ENCODE results near the gene OPCML. TPM values are rescaled to one million over a fixed set of nuclear protein-coding genes. Genes with fewer than 3 reads are reported as not detected.

Gene OPCML
- total and polyA plus RNA-seq, 4 donors = under 0.01 to 1.3 (median 0.88) TPM; not detected in 1

DNA sequence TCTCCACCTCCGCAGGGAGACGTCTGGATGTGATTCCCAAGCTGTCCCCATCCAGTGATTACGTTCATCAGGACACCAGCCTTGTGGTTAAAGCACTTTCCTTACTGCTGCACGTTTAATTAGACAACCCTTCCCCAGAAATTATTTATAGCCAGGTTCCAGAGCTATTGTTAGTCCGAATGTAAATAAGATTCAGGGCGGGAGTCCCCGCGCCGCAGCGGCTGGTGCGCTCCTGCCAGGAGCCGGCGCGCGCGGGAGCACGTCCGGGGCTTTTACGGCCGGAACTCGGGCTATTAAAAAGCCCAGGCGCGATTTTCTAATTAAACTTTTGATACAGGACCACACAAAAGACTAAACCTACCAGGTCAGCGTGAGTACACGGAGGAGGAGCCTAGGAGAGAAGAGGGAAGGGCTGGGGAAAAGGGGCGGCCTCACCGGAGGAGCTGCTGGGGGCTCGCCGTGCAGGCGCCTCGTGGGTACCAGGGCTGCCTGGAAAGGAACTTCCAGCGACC is 538.3 kb downstream of the OPCML start:
- H3K4me1 ChIP-seq (ENCODE audit: control insufficient read depth in 1 of 2, insufficient read depth in 2 of 2, low read length in 2 of 2) = no peaks in the 10 kb centered on the region
- no peaks in the 10 kb centered on the region for H3K9me3 ChIP-seq (ENCODE audit: control insufficient read depth, low read length)
- H3K36me3 ChIP-seq (ENCODE audit: control insufficient read depth in 1 of 2, insufficient read depth in 2 of 2, low read length in 1 of 2) = no peaks in the 10 kb centered on the region
- H3K27ac ChIP-seq (ENCODE audit: low read depth in 1 of 2, low read length in 2 of 2) = no peak overlapping the region
- H3K27me3 ChIP-seq (ENCODE audit: control insufficient read depth in 1 of 2, insufficient read depth in 2 of 2, low read length in 1 of 2) = no peaks in the 10 kb centered on the region
- DNase-seq = no peak
- no peak overlapping the region for H3K4me3 ChIP-seq (ENCODE audit: low read length in 2 of 2)
- 3% methylated on average over 32 of the region's 32 CpGs for whole genome bisulfite sequencing, 2 donors
- intact Hi-C loops (cut with DNase I) = no loop called here
- no peak for ATAC-seq (ENCODE audit: low FRiP score)

DNA sequence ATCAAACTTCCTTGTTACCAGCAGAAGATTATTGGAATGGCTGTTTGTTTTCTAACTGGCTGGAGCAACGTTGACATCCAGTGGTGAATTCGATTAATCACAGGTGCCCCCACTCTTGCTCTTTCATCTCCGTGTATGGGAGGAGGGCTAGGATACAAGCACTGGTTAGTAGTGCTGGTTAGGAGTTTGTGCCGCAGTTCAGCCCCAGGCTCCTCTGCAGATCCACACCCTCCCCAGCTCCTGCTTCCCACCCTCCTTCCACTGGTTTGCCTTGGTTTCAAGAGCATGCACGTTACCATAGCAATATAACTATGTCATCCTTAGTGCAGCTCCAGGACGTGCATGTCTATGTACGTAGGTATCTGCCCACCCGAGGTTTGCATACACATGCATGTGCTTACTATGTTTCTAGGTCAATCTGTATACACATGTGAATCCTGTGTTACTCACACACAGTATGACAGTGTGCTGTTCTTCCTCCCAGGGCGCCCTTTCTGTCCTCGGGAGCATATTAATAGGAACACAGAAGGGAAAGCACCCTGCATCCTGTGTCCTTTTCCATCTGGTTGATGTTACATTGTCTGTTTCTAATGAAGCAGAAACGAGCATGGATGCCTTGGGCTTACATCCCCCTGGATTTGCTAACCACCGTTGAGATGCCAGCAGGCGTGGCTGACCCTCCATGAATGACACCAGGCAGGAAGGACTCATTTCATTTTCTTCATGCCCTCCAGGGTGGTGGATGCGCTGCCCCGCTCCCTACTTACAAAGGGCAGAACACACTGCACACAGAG is 539.3 kb downstream of the OPCML start:
- Histone ChIP-seq H3K4me3 (ENCODE audit: low read length in 2 of 2) (no peak overlapping the region), H3K9me3 (ENCODE audit: control insufficient read depth, low read length) (no peaks in the 10 kb centered on the region), H3K27ac (ENCODE audit: low read depth in 1 of 2, low read length in 2 of 2) (no peak overlapping the region), H3K36me3 (ENCODE audit: control insufficient read depth in 1 of 2, insufficient read depth in 2 of 2, low read length in 1 of 2) (no peaks in the 10 kb centered on the region), H3K4me1 (ENCODE audit: control insufficient read depth in 1 of 2, insufficient read depth in 2 of 2, low read length in 2 of 2) (no peaks in the 10 kb centered on the region), H3K27me3 (ENCODE audit: control insufficient read depth in 1 of 2, insufficient read depth in 2 of 2, low read length in 1 of 2) (no peaks in the 10 kb centered on the region)
- DNase-seq = no peak
- 36 to 43% methylated on average over 15 of the region's 15 CpGs for WGBS, 2 donors
- no peak for ATAC-seq (ENCODE audit: low FRiP score)
- intact Hi-C loops (cut with DNase I) = no loop called here

DNA sequence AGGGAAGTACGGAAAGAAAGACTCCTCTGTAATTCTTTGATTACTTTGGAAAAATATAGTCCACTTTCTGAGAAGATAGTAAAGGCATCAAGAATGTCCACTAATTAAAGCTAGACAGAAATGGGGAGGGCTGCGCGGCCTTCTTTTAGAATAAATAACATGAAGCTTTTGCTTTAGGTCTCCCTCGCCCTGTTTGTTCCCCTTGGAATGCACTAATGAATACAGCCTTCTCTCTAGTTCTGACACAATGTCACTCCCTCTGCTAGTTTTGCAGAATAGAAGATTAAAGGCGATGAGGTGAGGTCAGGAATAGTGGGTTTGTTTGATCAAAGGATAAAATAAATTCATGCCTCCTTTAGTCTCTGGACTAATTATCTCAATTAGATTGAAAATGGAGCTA is 543.9 kb downstream of the OPCML start:
- intact Hi-C loops (cut with DNase I) = no loop called here
- H3K36me3 ChIP-seq (ENCODE audit: control insufficient read depth in 1 of 2, insufficient read depth in 2 of 2, low read length in 1 of 2) = no peaks in the 10 kb centered on the region
- no peak overlapping the region for H3K27ac ChIP-seq (ENCODE audit: low read depth in 1 of 2, low read length in 2 of 2)
- H3K4me1 ChIP-seq (ENCODE audit: control insufficient read depth in 1 of 2, insufficient read depth in 2 of 2, low read length in 2 of 2) = no peaks in the 10 kb centered on the region
- H3K9me3 ChIP-seq (ENCODE audit: control insufficient read depth, low read length) = no peaks in the 10 kb centered on the region
- no peak for DNase-seq
- no peaks in the 10 kb centered on the region for H3K27me3 ChIP-seq (ENCODE audit: control insufficient read depth in 1 of 2, insufficient read depth in 2 of 2, low read length in 1 of 2)
- 80 to 86% methylated on average over 5 of the region's 5 CpGs for WGBS, 2 donors
- no peak for ATAC-seq (ENCODE audit: low FRiP score)
- no peak overlapping the region for H3K4me3 ChIP-seq (ENCODE audit: low read length in 2 of 2)

DNA sequence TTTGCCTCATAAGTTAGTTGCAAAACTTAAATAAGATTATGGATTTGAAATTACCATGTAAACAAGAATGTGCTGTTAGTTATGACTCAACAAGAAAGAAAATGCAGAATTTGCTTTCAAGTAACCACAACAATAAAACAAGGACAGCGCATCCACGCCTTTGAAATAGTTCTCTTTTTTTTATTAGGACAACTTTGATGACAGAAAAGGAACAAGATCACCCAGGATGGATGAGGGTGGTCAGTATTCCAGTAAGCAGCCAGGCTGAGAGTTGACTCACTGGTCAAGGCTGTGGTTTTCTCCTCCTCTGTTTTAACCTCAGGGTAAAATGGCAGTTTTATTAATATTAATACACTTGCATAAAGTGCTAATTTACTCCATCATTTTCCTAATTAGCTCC is 544.4 kb downstream of the OPCML start:
- DNase-seq (no peak), ATAC-seq (ENCODE audit: low FRiP score) (no peak)
- intact Hi-C loops (cut with DNase I) = no loop called here
- Histone ChIP-seq H3K27me3 (ENCODE audit: control insufficient read depth in 1 of 2, insufficient read depth in 2 of 2, low read length in 1 of 2) (no peaks in the 10 kb centered on the region), H3K36me3 (ENCODE audit: control insufficient read depth in 1 of 2, insufficient read depth in 2 of 2, low read length in 1 of 2) (no peaks in the 10 kb centered on the region), H3K27ac (ENCODE audit: low read depth in 1 of 2, low read length in 2 of 2) (no peak overlapping the region), H3K4me3 (ENCODE audit: low read length in 2 of 2) (no peak overlapping the region), H3K9me3 (ENCODE audit: control insufficient read depth, low read length) (no peaks in the 10 kb centered on the region), H3K4me1 (ENCODE audit: control insufficient read depth in 1 of 2, insufficient read depth in 2 of 2, low read length in 2 of 2) (no peaks in the 10 kb centered on the region)
- WGBS, 2 donors = 28 to 65% methylated on average over 2 of the region's 2 CpGs

DNA sequence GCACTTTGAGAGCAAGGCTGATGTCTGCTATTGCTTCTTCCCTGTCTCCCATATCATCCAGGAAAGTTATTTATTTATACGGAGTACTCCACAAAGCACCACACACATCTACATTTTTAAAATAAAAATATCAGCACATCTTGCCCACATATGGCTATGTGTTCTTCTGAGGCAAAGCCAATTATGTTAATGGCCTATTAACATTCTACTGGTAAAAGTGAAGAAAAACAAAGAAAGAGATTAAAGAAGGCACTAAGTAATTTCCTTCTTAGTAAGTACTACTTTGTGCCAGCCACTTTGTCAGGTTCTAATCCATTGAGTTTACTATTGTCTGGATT is 548.7 kb downstream of the OPCML start:
- WGBS, 2 donors = 80 to 81% methylated on average over 1 of the region's 1 CpG
- H3K9me3 ChIP-seq (ENCODE audit: control insufficient read depth, low read length) = no peaks in the 10 kb centered on the region
- H3K36me3 ChIP-seq (ENCODE audit: control insufficient read depth in 1 of 2, insufficient read depth in 2 of 2, low read length in 1 of 2) = no peaks in the 10 kb centered on the region
- DNase-seq (no peak), ATAC-seq (ENCODE audit: low FRiP score) (no peak)
- H3K27me3 ChIP-seq (ENCODE audit: control insufficient read depth in 1 of 2, insufficient read depth in 2 of 2, low read length in 1 of 2) = no peaks in the 10 kb centered on the region
- no peak overlapping the region for H3K4me3 ChIP-seq (ENCODE audit: low read length in 2 of 2)
- H3K27ac ChIP-seq (ENCODE audit: low read depth in 1 of 2, low read length in 2 of 2) = no peak overlapping the region
- intact Hi-C loops (cut with DNase I) = no loop called here
- H3K4me1 ChIP-seq (ENCODE audit: control insufficient read depth in 1 of 2, insufficient read depth in 2 of 2, low read length in 2 of 2) = no peaks in the 10 kb centered on the region

DNA sequence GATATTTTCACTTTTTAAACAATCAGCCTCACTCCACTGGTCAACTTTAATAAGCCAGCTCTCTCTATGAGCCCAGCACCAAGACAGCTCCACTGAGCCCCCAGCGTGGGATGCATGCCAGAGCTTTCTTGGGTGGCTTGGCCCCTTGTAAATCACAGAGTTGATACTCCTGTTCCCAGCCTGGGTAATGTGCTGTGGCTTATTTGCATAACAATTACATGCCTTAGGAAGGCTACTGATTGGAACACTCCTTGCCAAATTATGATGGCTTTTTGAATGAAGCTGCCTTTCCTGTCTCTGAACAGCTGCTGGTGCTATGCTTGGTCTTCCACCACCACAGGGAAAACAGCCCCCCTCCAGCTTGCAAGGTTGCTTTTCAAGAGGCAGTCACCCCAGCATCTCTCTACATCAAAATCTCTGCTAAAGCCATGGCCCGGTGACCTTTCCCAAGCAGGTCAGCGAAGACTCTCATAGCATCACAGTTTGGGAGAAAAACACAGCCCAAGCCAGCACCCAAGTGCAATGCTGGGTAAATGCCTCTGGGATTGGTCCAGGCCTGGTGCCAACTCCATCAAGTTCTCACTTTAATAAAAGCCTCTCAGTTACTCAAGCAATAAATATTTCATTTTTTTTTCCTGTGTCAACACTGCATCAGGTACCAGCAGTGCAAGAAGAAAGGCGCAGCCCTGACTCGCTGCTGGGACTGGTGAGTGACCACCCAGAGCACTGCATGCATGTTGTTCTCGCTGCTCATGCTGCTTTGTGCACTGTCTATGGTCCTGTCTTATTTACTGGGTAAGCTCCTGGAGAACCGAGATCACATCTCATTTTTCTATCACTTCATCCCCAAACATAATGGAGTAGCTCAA is 549.3 kb downstream of the OPCML start:
- Histone ChIP-seq H3K4me3 (ENCODE audit: low read length in 2 of 2) (no peak overlapping the region), H3K36me3 (ENCODE audit: control insufficient read depth in 1 of 2, insufficient read depth in 2 of 2, low read length in 1 of 2) (no peaks in the 10 kb centered on the region), H3K27me3 (ENCODE audit: control insufficient read depth in 1 of 2, insufficient read depth in 2 of 2, low read length in 1 of 2) (no peaks in the 10 kb centered on the region), H3K27ac (ENCODE audit: low read depth in 1 of 2, low read length in 2 of 2) (no peak overlapping the region), H3K9me3 (ENCODE audit: control insufficient read depth, low read length) (no peaks in the 10 kb centered on the region), H3K4me1 (ENCODE audit: control insufficient read depth in 1 of 2, insufficient read depth in 2 of 2, low read length in 2 of 2) (no peaks in the 10 kb centered on the region)
- no peak for DNase-seq
- intact Hi-C loops (cut with DNase I) = no loop called here
- 66 to 68% methylated on average over 7 of the region's 7 CpGs for WGBS, 2 donors
- no peak for ATAC-seq (ENCODE audit: low FRiP score)

DNA sequence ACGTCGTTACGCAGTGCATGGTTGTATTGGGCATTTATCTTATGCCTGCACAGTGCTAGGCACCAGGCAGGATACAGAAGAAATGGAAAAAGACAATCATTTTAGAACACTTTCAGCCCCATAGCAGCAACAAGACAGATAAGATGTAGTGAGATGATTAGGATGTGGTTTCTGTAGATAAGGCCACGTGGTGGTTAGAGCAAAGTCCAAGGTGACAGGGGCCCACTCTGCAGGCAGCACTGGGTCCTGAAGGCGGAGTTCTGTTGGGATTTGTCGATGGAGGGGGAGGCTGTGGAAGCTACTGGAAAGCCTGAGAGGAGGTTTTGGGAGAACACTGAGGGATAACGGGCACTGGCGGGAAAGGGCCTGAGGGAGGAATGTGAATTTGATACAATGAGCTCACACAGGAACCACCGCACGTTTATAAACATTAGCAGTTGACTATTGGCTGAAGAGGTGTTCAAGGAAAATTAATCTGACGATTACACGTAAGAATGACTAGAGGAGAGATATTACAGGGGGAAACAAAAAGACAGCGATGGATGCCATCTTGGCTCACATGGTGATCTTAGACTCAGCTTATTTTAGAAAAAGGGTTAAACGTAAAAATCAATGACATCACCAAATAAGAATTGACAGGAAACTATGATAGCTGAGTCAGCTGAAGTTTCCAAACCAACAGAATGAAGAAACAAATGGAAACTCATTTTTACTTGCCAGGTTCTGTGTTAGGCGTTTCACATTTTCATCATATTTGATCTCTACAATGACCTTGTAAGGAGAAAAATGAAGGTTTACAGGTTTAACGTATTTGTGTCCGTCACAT is 551.0 kb downstream of the OPCML start:
- no peak overlapping the region for H3K4me3 ChIP-seq (ENCODE audit: low read length in 2 of 2)
- DNase-seq = no peak
- intact Hi-C loops (cut with DNase I) = no loop called here
- no peaks in the 10 kb centered on the region for H3K4me1 ChIP-seq (ENCODE audit: control insufficient read depth in 1 of 2, insufficient read depth in 2 of 2, low read length in 2 of 2)
- no peak for ATAC-seq (ENCODE audit: low FRiP score)
- WGBS, 2 donors = 61 to 67% methylated on average over 17 of the region's 17 CpGs
- no peaks in the 10 kb centered on the region for H3K36me3 ChIP-seq (ENCODE audit: control insufficient read depth in 1 of 2, insufficient read depth in 2 of 2, low read length in 1 of 2)
- no peak overlapping the region for H3K27ac ChIP-seq (ENCODE audit: low read depth in 1 of 2, low read length in 2 of 2)
- H3K9me3 ChIP-seq (ENCODE audit: control insufficient read depth, low read length) = no peaks in the 10 kb centered on the region
- no peaks in the 10 kb centered on the region for H3K27me3 ChIP-seq (ENCODE audit: control insufficient read depth in 1 of 2, insufficient read depth in 2 of 2, low read length in 1 of 2)

DNA sequence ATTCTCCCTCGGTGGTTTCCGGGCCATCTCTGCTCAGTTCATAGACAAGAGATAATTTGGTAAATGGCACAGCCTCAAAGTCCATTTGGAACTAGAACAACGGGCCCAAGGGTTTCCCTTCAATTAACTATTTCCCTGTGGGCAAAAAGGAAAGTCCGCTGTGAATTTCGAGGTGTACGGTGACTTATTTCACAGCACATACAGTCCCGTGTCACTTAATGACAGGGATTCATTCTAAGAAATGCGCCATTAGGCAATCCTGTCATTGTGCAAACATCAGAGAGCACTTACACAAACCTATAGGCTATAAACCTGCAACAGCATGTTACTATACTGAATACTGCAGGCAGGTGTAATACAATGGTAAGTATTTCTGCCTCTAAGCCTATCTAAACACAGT is 551.6 kb downstream of the OPCML start:
- no peaks in the 10 kb centered on the region for H3K27me3 ChIP-seq (ENCODE audit: control insufficient read depth in 1 of 2, insufficient read depth in 2 of 2, low read length in 1 of 2)
- ATAC-seq (ENCODE audit: low FRiP score) (no peak), DNase-seq (no peak)
- 62 to 70% methylated on average over 8 of the region's 8 CpGs for WGBS, 2 donors
- H3K9me3 ChIP-seq (ENCODE audit: control insufficient read depth, low read length) = no peaks in the 10 kb centered on the region
- no peaks in the 10 kb centered on the region for H3K36me3 ChIP-seq (ENCODE audit: control insufficient read depth in 1 of 2, insufficient read depth in 2 of 2, low read length in 1 of 2)
- H3K4me3 ChIP-seq (ENCODE audit: low read length in 2 of 2) = no peak overlapping the region
- H3K27ac ChIP-seq (ENCODE audit: low read depth in 1 of 2, low read length in 2 of 2) = no peak overlapping the region
- H3K4me1 ChIP-seq (ENCODE audit: control insufficient read depth in 1 of 2, insufficient read depth in 2 of 2, low read length in 2 of 2) = no peaks in the 10 kb centered on the region
- intact Hi-C loops (cut with DNase I) = no loop called here
